Esophagus muscularis mucosa (tissue), 3 donors: ENCODE data around the gene INKA1.
A peak's percentile ranks its signal among the peaks of the same experiment; 100 is the strongest.

ENCODE experiments used
- CTCF ChIP-seq, 3 experiments: fragments of 200-600 bp in 2 of 3; fragments of 450-650 bp in 1 of 3; sonication (generic) in 2 of 3; IDR thresholded peaks; one replicate each; pipeline ENCODE4 v1.5.1; 2017 to 2019; ENCODE audit warnings: antibody characterized with exemption in 3 of 3, mild to moderate bottlenecking in 2 of 3, moderate library complexity in 1 of 3
- POLR2AphosphoS5 ChIP-seq, 2 donors: sonication (generic); formaldehyde crosslinking; IDR thresholded peaks; one replicate each; pipeline ENCODE4 v1.6.1; 2017; ENCODE audit warnings: antibody characterized with exemption in 2 of 2

GRCh38 chr3:49839193-49839809 is 36.2 kb downstream of the INKA1 start:
- TF ChIP-seq CTCF (IDR thresholded peaks at IDR 0.05) (peak; percentile 92 to 94 (median 94)), POLR2AphosphoS5 (IDR thresholded peaks at IDR 0.05) (peak; percentile 46 to 65)
